ENCODE measurements around the gene MGP. TPM values are rescaled to one million over a fixed set of nuclear protein-coding genes. Genes with fewer than 3 reads are reported as not detected.

The MGP gene
- total and polyA plus RNA-seq, 2 of the 8 experiments (the other 6 are each of a cell fraction or from before 2014, with no cell fraction given), result not detected

DNA sequence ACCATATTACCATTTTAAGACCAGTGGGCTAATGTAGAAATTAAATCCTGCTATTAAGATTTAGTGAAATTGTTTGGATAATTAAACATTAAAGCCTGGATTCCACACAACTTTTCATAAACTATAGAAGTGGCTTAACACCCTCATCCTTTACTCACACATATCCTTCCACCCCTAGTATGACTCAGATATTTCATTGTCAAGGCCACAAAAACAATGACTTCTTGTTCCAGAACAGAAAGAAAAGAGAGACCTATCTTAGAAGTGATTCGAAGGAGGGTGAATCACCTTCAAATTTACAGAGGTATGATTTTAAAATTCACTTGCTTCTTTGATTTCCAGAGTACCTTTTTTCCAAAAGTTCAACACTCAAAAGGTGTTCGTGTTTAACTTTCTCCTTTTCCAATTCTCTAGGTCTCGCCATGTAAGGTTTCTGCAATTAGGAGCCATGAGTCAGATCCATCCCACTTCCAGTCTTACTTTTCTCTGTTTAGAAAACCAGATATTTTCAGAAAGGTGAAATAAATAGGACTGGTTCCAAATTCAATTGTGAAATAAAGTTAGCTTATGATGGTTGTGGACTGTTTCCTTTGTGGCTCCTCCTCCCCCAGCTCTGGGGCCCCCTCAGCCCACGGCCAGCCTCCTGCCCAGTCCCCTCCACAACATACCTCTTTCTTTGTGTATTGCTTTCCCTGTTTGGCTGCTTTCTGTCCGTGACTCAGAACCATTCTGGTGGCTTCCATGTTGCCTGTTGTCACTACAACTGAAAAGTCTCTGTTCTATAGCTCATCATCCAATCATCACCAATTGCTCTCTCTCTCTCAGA lies 24.6 kb upstream of the MGP start (continued):
- TF ChIP-seq, protein P1, sequence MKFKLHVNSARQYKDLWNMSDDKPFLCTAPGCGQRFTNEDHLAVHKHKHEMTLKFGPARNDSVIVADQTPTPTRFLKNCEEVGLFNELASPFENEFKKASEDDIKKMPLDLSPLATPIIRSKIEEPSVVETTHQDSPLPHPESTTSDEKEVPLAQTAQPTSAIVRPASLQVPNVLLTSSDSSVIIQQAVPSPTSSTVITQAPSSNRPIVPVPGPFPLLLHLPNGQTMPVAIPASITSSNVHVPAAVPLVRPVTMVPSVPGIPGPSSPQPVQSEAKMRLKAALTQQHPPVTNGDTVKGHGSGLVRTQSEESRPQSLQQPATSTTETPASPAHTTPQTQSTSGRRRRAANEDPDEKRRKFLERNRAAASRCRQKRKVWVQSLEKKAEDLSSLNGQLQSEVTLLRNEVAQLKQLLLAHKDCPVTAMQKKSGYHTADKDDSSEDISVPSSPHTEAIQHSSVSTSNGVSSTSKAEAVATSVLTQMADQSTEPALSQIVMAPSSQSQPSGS (IDR thresholded peaks at IDR 0.05; ENCODE audit: low read length), result no peak
- no peak for TF ChIP-seq ASH2L (IDR thresholded peaks at IDR 0.05; ENCODE audit: low read length)

Measured in H1 (cell line).